Mononuclear cell (primary cell): Measurements from ENCODE around the gene ARHGEF11. TPM values are rescaled to one million over a fixed set of nuclear protein-coding genes. Genes with fewer than 3 reads are reported as not detected.

Experiments
- H3K27me3 ChIP-seq: 2 replicates; pipeline ENCODE4 v1.6.0; 2011; ENCODE audit warnings: low read length, control low read depth; ENCODE audit not compliant: insufficient read depth
- H3K4me1 ChIP-seq: 2 replicates; pipeline ENCODE4 v1.5.1; 2011; ENCODE audit warnings: mild to moderate bottlenecking, low read length, control low read depth; ENCODE audit not compliant: insufficient read depth
- H3K4me3 ChIP-seq: 2 replicates; pipeline ENCODE4 v1.5.1; 2011; ENCODE audit warnings: mild to moderate bottlenecking, low read length, moderate library complexity
- H3K9me3 ChIP-seq: 2 replicates; pipeline ENCODE4 v1.5.1; 2011; ENCODE audit warnings: low read depth, mild to moderate bottlenecking, control low read depth, low read length
- total RNA-seq: library from RNA; depleted of rRNA; stranded (reverse); fragments of >200 nt; gene quantifications from one replicate; pipeline ENCODE4 v1.2.3, GENCODE V29; 2012

Gene ARHGEF11
- total RNA-seq, 1 donor = 18.3 TPM

GRCh38 chr1:156892190-156893047 is 153.1 kb downstream of the ARHGEF11 start:
- Histone ChIP-seq H3K4me1 (peaks cover 18% of the 10 kb centered on the region), H3K4me3 (no peak overlapping the region), H3K9me3 (no peaks in the 10 kb centered on the region), H3K27me3 (peaks cover 33% of the 10 kb centered on the region)

GRCh38 chr1:156889802-156890580 is 155.6 kb downstream of the ARHGEF11 start:
- Histone ChIP-seq H3K9me3 (no peaks in the 10 kb centered on the region), H3K4me3 (no peak overlapping the region), H3K4me1 (peaks cover 18% of the 10 kb centered on the region), H3K27me3 (peaks cover 33% of the 10 kb centered on the region)

DNA sequence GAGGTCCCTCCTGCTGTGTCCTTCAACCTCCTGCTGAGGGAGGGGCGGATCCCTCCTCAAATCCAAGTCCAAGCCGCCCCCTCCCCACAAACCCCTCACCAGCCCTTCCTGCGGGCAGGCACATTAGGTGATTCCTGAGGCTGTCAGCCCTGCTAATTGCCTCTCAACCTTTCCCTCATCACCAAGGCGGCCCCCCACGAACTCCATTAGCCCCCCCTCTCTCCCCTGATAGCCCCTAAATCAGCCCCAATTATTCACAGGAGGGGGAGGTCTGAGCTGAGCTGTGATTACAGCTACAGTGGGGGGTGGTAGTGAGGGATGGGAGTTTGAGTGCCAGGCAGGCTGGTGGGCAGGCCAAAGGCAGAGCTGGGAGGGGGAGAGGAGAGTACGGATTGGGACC is 157.8 kb downstream of the ARHGEF11 start:
- Histone ChIP-seq H3K4me3 (no peak overlapping the region), H3K9me3 (no peaks in the 10 kb centered on the region), H3K4me1 (peaks cover 12% of the 10 kb centered on the region), H3K27me3 (peaks cover 17% of the 10 kb centered on the region)

DNA sequence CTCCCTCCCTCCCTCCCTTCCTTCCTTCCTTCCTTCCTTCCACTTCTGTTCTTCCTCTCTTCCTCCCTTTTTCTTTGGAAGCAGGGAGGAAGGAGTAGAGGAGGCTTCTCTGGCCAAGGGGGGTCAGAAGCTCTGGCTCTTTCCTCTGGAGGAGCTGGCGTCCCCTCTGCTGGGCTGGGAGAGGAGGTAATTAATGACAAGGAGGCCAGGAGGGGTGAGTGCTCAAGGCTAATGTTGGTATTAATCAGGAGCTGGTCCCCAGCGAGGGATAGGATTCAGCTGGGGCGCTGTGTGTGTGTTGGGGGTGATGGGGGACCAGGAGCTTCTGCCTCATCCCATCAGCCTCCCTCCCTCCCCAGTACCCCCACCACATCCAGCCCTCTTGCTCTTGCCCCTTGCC is 158.2 kb downstream of the ARHGEF11 start:
- H3K27me3 ChIP-seq = peaks cover 17% of the 10 kb centered on the region
- H3K9me3 ChIP-seq = no peaks in the 10 kb centered on the region
- H3K4me3 ChIP-seq = no peak overlapping the region
- peaks cover 7% of the 10 kb centered on the region for H3K4me1 ChIP-seq

- Histone ChIP-seq H3K27me3 (peaks cover 13% of the 10 kb centered on the region), H3K9me3 (no peaks in the 10 kb centered on the region), H3K4me3 (no peak overlapping the region)
Measured at GRCh38 chr1:156886583-156887281, 158.8 kb downstream of the ARHGEF11 start.

GRCh38 chr1:156885880-156886355 is 159.6 kb downstream of the ARHGEF11 start:
- no peaks in the 10 kb centered on the region for H3K4me1 ChIP-seq
- no peaks in the 10 kb centered on the region for H3K9me3 ChIP-seq
- H3K27me3 ChIP-seq = peaks cover 4% of the 10 kb centered on the region
- H3K4me3 ChIP-seq = no peak overlapping the region

More at GRCh38 chr1:156886583-156887281, 158.8 kb downstream of the ARHGEF11 start:
- H3K4me1 ChIP-seq = peaks cover 2% of the 10 kb centered on the region

DNA sequence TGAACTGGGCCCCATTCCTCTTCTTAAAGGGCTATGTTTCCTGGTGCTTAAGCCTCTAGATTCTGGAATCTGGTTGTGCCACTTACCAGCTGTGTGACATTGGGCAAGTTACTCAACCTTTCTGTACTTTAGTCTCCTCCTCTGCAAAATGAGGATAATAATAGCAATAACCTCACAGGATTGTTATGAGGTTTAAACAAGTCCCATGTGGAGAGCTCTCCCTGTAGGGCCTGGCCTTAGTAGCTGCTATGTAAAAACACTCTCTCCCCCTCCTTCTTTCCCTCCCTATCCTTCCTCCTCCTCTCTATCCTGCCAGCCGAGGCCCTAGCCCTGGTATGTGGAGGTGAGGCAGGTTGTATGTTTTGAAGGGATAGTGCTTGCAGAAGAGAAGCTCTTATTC is 160.2 kb downstream of the ARHGEF11 start:
- no peak overlapping the region for H3K4me3 ChIP-seq
- H3K4me1 ChIP-seq = no peaks in the 10 kb centered on the region
- H3K9me3 ChIP-seq = no peaks in the 10 kb centered on the region
- peaks cover 1% of the 10 kb centered on the region for H3K27me3 ChIP-seq

Other genes with a start within 250 kb of the ARHGEF11 start
- gene SH2D2A, start 228.9 kb downstream of the ARHGEF11 start, total RNA-seq = 19.1 TPM
- gene INSRR, start 186.6 kb downstream of the ARHGEF11 start, total RNA-seq = not detected
- gene NTRK1, start 184.9 kb downstream of the ARHGEF11 start, total RNA-seq = 0.31 TPM
- gene PEAR1, start 152.0 kb downstream of the ARHGEF11 start, total RNA-seq = 1.7 TPM
- not detected for gene LRRC71, start 125.1 kb downstream of the ARHGEF11 start, total RNA-seq
- 0.10 TPM for gene ETV3L, start 54.1 kb upstream of the ARHGEF11 start, total RNA-seq
- gene ETV3, start 92.7 kb upstream of the ARHGEF11 start, total RNA-seq = 101 TPM